DMS53 (cell line): Measurements from ENCODE around the gene LRIT1.

Source experiments
- DNase-seq: peaks from one replicate; lab custom pipeline; 2025; lab: John Stamatoyannopoulos, UW

Gene LRIT1

DNA sequence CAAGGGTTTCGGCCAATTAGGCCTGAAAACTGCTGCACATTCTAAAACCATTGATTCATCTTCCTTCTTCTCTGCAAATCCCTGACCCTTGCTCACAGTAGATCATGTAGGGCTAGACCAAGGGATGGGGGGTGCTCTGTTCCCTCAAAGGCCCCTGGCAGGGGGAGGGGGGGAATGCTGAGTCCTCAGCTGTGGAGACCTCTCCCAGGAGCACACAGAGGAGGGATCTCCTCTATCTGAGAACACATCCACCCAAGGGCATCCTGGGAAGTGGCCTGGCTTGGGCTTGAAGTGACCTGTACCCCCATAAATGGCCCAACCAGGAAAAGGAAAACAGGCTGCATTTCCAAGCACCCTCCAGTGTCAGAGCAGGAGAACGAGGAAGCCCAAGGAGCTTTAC, 48.0 kb downstream of the LRIT1 start:
- DNase-seq = no peak

DNA sequence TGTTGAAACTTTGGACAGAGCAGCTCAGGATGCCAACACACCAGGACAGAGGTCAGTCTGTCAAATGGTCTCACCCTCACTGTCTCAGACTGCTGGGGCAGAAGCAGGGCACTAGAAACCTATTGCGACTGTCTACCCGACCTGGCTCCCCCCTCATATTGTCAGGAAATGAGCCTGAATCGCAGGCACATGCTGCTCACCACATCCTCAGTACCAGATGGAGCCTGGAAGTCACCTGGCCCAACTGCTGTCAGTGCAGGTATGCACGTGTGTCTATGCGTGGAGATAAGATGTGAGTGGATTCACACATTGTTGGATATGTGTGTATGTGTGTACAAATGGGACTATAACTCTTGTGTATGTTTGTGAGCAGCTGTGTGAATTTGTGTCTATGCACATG, 50.2 kb downstream of the LRIT1 start:
- no peak for DNase-seq

DNA sequence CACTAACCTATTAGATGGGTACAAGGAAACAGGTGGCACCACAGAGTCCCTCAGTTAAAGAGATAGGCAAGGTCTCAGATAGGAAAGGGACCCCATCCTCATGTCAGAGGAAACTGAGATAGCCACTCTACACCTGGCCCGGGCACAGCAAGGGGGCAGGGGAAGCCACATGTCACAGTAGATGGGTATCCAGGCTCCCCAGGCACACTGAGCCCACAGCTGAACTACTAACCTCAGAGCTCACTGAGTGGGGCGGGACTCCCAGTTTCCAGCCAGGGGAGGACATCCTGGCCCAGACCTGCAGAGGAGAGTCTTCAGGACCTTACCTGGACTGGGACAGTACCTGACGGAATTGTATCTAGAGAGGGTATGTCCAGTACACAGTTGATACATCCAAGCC, 50.7 kb downstream of the LRIT1 start:
- no peak for DNase-seq

DNA sequence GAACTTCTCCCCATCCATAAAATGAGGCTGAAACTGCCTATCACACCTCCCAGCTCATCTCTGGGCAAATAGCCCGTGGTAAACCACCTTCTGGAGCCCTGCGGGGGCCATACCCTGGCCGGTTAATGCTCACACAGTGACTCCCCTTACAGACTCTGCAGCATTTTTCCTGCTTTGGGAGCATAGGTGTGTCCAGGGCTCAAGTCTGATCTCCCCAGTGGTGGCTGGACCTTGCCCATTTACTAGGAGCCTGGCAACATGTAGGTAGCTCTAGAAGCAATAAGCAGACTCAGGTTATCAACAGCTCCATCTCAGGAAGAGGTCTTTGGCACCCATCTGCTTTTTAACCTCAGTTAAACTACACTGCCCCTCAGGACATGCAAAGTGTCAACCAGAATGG, 52.5 kb downstream of the LRIT1 start:
- DNase-seq = no peak

DNA sequence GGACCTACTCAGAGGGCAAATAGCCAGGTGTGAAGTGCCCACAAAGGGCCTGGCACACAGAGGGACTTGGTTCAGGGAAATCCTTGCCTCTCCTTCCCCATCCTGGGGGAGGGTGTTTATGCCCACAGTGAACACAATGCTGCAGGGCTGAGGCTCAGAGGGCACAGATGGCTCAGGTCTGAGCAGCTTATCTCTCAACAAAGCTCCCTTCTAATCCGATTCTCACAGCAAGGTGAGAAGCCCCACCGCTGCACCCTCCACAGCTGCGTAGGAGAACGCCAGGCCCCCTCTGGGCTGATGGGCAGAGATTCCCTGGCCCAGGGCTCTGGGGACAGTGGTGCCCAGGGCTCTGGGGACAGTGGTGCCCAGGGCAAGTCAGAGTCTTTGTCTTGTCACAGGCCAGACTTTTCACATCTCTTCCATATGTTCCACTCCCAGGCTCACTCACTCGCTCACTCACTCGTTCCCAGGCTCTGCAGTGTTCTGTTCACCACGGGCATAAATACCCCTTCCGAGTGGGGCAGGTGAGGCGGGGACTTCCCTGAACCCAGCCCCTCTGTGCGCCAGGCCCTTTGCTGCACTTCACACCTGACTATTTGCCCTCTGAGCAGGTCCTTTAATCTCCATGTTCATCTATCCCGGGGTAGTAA, 55.7 kb downstream of the LRIT1 start:
- DNase-seq = no peak

DNA sequence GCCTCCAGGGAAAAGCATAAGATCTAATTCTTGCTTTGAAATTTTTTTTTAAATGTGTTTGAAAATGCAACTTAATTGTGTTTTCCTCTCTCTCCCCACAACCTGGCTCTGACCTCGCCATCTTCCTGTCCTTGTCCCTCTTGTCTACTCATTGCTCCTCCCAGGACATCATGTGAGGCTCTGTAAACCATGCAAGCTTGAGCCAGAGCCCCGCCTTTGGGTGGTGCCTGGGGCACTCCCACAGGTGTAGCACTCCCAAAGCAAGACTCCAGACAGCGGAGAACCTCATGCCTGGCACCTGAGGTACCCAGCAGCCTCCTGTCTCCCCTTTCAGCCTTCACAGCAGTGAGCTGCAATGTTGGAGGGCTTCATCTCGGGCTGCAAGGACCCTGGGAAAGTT, 56.8 kb downstream of the LRIT1 start:
- DNase-seq = peak; percentile 24

DNA sequence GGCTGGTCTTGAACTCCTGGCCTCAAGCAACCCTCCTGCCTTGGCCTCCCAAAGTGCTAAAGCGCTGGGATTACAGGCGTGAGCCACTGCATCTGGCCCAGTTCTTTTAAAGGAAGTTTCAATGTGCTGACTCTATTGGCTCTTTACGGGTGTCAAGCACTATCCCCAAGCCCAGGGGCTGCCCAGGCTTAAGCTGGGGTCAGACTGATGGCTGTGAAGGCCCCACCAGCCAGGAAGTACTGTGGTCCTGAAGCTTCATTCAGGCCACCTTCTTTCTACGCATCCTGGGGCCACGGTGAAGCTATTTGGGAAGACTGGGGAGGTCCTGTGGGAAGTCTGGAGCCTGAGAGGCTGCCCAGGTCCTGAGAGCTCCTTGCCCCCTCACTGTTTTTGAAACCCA, 59.7 kb downstream of the LRIT1 start:
- DNase-seq = no peak
